ENCODE measurements around the gene TRIO. TPM values are rescaled to one million over a fixed set of nuclear protein-coding genes. Genes with fewer than 3 reads are reported as not detected.

Gene TRIO
- total RNA-seq, 1 experiment from 2014 or later, result 88.8 TPM

DNA sequence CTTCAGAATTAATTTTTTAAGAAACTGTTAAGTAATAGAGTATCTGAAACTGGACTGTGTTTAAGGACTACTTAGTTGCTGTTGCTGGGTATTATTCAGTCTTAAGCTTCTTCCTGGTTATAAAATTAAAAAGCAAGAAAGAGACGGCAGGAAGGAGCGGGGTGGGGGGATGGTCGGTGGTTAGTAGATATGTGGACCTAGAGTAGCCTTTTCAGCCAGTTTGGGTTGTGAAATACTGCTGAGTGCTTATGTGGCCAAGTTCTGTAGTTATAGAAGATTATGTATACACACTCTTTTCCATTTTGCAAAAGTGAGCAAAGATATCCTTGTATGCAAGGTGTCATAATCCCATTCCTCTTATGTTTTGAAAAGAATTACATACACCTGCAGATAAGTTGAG, 28.5 kb downstream of the TRIO start:
- DNase-seq (ENCODE audit: low spot score), result no peak

DNA sequence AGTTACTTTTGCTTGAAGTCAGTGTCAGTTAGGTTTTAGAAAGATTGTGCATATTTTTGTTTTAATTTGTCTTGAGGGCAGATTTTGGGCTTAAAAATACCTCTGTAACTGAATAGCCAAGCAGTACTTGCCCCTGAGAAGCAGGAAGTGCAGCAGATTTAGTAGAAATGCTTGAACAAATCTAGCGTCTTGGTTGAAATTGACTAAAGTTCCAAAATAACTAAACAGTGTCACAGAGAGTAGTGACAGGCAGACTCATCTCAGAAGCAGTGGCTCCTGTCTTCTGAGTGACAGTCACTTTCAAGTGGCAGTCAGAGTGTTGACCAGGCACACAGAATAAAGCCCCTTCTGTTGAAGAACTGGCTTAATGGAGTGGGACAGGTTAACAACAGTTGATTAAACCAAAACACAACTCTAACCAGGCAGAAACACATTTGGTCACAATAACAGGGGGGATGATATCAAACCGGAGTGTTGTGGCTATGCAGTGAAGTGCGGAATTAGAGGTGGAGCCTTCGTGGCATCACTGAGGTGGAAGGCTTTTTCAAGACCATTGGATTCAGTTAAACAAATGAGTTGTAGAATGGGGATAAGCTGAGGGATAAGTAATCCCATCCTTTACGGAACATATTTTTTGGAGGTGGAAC, 29.1 kb downstream of the TRIO start:
- no peak for DNase-seq (ENCODE audit: low spot score)
- Mint-ChIP-seq H3K27ac (peak overlapping the region; percentile 42), H3K27me3 (ENCODE audit: low read depth) (no peaks in the 10 kb centered on the region), H3K4me1 (peaks cover 74% of the 10 kb centered on the region), H3K36me3 (no peaks in the 10 kb centered on the region), H3K4me3 (no peak overlapping the region), H3K9me3 (no peaks in the 10 kb centered on the region)
- no peak for TF ChIP-seq TEAD1 (CRISPR knock-in tag; IDR thresholded peaks at IDR 0.05)
- no peak for TF ChIP-seq GRHL2 (CRISPR knock-in tag; IDR thresholded peaks at IDR 0.05; ENCODE audit: insufficient replicate concordance, severe bottlenecking)
- no peak for TF ChIP-seq ZMAT4 (CRISPR knock-in tag; IDR thresholded peaks at IDR 0.05)
- TF ChIP-seq PRRX2 (CRISPR knock-in tag; IDR thresholded peaks at IDR 0.05), result no peak
- TF ChIP-seq TCF7 (CRISPR knock-in tag; IDR thresholded peaks at IDR 0.05; ENCODE audit: low read depth), result no peak
- no peak for TF ChIP-seq KAT7 (CRISPR knock-in tag; IDR thresholded peaks at IDR 0.05; ENCODE audit: borderline replicate concordance)
- no peak for TF ChIP-seq ESRRA (CRISPR knock-in tag; IDR thresholded peaks at IDR 0.05; ENCODE audit: borderline replicate concordance)
- no peak for TF ChIP-seq MYBL2 (CRISPR knock-in tag; IDR thresholded peaks at IDR 0.05)
- TF ChIP-seq ZNF416 (CRISPR knock-in tag; IDR thresholded peaks at IDR 0.05), result no peak
- no peak for TF ChIP-seq TP53 (CRISPR knock-in tag; IDR thresholded peaks at IDR 0.05)
- TF ChIP-seq PRDM15 (CRISPR knock-in tag; IDR thresholded peaks at IDR 0.05), result no peak
- TF ChIP-seq HMGA2 (CRISPR knock-in tag; IDR thresholded peaks at IDR 0.05), result no peak
- no peak for TF ChIP-seq ZNF121 (CRISPR knock-in tag; IDR thresholded peaks at IDR 0.05)
- no peak for TF ChIP-seq NFE2L1 (CRISPR knock-in tag; IDR thresholded peaks at IDR 0.05)
- TF ChIP-seq, protein P1, sequence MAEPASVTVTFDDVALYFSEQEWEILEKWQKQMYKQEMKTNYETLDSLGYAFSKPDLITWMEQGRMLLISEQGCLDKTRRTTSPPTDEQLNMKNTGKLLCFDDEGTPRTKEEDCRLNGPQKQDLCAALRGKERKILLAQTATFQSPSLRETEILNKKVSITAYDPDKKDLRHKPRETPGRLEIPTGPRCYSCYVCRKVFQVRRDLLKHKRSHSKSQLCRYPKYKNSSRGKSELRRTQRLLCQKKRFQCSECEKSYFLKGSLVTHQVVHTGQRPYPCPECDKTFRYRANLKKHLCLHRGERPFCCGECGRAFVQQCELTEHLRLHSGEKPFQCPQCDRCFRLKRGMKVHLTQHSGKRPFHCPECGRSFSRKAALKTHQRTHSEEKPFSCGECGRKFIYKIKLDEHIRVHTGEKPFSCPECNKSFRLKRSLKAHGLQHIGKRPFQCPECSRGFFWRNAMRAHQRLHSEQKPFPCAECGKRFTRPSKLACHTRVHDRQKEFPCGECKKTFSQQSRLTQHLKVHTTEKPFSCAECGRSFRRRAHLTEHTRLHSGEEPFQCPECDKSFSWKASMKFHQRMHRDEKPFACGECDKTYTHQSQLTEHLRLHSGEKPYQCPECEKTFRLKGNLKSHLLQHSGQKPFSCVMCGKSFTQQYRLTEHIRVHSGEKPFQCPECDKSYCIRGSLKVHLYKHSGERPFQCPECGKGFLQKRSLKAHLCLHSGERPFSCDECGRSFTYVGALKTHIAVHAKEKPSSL (CRISPR knock-in tag; conservative IDR thresholded peaks at IDR 0.05), result no peak
- ChIA-PET CTCF (interaction anchor here (1.5 kb wide), 1 partner anchor 98 kb away, joined by 4 read pairs; no protein-coding TSS in a partner anchor), POLR2A (no interaction called here)
- ATAC-seq, result no peak

More for the DNA sequence above, 28.5 kb downstream of the TRIO start:
- POLR2A ChIA-PET, result no interaction called here
- TF ChIP-seq ESRRA (CRISPR knock-in tag; IDR thresholded peaks at IDR 0.05; ENCODE audit: borderline replicate concordance) (no peak), ZNF138 (CRISPR knock-in tag; conservative IDR thresholded peaks at IDR 0.05) (no peak), OVOL2 (CRISPR knock-in tag; IDR thresholded peaks at IDR 0.05; ENCODE audit: borderline replicate concordance) (no peak), GABPB1 (CRISPR knock-in tag; IDR thresholded peaks at IDR 0.05) (no peak), SP1 (CRISPR knock-in tag; conservative IDR thresholded peaks at IDR 0.05) (no peak)
- TF ChIP-seq, protein P2, sequence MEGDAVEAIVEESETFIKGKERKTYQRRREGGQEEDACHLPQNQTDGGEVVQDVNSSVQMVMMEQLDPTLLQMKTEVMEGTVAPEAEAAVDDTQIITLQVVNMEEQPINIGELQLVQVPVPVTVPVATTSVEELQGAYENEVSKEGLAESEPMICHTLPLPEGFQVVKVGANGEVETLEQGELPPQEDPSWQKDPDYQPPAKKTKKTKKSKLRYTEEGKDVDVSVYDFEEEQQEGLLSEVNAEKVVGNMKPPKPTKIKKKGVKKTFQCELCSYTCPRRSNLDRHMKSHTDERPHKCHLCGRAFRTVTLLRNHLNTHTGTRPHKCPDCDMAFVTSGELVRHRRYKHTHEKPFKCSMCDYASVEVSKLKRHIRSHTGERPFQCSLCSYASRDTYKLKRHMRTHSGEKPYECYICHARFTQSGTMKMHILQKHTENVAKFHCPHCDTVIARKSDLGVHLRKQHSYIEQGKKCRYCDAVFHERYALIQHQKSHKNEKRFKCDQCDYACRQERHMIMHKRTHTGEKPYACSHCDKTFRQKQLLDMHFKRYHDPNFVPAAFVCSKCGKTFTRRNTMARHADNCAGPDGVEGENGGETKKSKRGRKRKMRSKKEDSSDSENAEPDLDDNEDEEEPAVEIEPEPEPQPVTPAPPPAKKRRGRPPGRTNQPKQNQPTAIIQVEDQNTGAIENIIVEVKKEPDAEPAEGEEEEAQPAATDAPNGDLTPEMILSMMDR (IDR thresholded peaks at IDR 0.05), result no peak
- TF ChIP-seq, protein P3, sequence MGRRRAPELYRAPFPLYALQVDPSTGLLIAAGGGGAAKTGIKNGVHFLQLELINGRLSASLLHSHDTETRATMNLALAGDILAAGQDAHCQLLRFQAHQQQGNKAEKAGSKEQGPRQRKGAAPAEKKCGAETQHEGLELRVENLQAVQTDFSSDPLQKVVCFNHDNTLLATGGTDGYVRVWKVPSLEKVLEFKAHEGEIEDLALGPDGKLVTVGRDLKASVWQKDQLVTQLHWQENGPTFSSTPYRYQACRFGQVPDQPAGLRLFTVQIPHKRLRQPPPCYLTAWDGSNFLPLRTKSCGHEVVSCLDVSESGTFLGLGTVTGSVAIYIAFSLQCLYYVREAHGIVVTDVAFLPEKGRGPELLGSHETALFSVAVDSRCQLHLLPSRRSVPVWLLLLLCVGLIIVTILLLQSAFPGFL (CRISPR knock-in tag; IDR thresholded peaks at IDR 0.05; ENCODE audit: borderline replicate concordance), result no peak
- CTCF ChIA-PET, result no interaction called here
- H3K4me1 Mint-ChIP-seq, result peaks cover 75% of the 10 kb centered on the region
- no peaks in the 10 kb centered on the region for H3K36me3 Mint-ChIP-seq
- H3K27ac Mint-ChIP-seq, result 0 out of 2 replicates have a peak overlapping the region, but pooled peaks have one; percentile 39
- H3K4me3 Mint-ChIP-seq, result no peak overlapping the region
- no peaks in the 10 kb centered on the region for H3K27me3 Mint-ChIP-seq (ENCODE audit: low read depth)
- ATAC-seq, result no peak
- H3K9me3 Mint-ChIP-seq, result no peaks in the 10 kb centered on the region
